ENCODE measurements around the gene GLDN. TPM values are rescaled to one million over a fixed set of nuclear protein-coding genes. Genes with fewer than 3 reads are reported as not detected.
A peak's percentile ranks its signal among the peaks of the same experiment; 100 is the strongest.

GLDN gene
- 0.30 and 0.67 TPM in 2 replicates for total RNA-seq (2014; rRNA removed; shearing (Covaris generic); ENCODE audit: low replicate concordance)

- H3K36me3 ChIP-seq: no peaks in the 10 kb centered on the region
- peak within 1 kb of the TSS; percentile 32 for H3K4me3 ChIP-seq
- H3K27me3 ChIP-seq: peaks cover 3% of the 10 kb centered on the region; the same call in 1 of the 2 replicates
- DNase-seq: peak; percentile 48
- no peaks in the 10 kb centered on the region for H3K9me3 ChIP-seq
These were observed at the start of gene GLDN for GRCh38 chr15:51341366-51342226. GLDN (plus strand) TSS chr15:51341655; CDS start chr15:51341685, 30 bp downstream.

GRCh38 chr15:51298620-51299019 lies 42.8 kb upstream of the GLDN start:
- no peak for DNase-seq
- no peaks in the 10 kb centered on the region for H3K36me3 ChIP-seq
- no peaks in the 10 kb centered on the region for H3K9me3 ChIP-seq
- H3K27me3 ChIP-seq: no peaks in the 10 kb centered on the region
- no peak overlapping the region for H3K4me3 ChIP-seq

- Histone ChIP-seq H3K9me3 (no peaks in the 10 kb centered on the region), H3K27me3 (no peaks in the 10 kb centered on the region), H3K36me3 (no peaks in the 10 kb centered on the region), H3K4me3 (no peak overlapping the region)
- no peak for DNase-seq
These were observed 42.1 kb upstream of the GLDN start for GRCh38 chr15:51299187-51300015.

GRCh38 chr15:51302480-51302879 lies 39.0 kb upstream of the GLDN start:
- H3K9me3 ChIP-seq: no peaks in the 10 kb centered on the region
- DNase-seq: no peak
- H3K36me3 ChIP-seq: no peaks in the 10 kb centered on the region
- no peaks in the 10 kb centered on the region for H3K27me3 ChIP-seq
- no peak overlapping the region for H3K4me3 ChIP-seq

- Histone ChIP-seq H3K4me3 (no peak overlapping the region), H3K27me3 (no peaks in the 10 kb centered on the region), H3K36me3 (no peaks in the 10 kb centered on the region), H3K9me3 (no peaks in the 10 kb centered on the region)
- DNase-seq: no peak
These were observed 37.9 kb upstream of the GLDN start for GRCh38 chr15:51303462-51303980.

GRCh38 chr15:51307325-51307724 lies 34.1 kb upstream of the GLDN start:
- DNase-seq: no peak
- no peaks in the 10 kb centered on the region for H3K36me3 ChIP-seq
- no peak overlapping the region for H3K4me3 ChIP-seq
- H3K27me3 ChIP-seq: no peaks in the 10 kb centered on the region
- H3K9me3 ChIP-seq: no peaks in the 10 kb centered on the region

- no peak for DNase-seq
These were observed 33.6 kb upstream of the GLDN start for GRCh38 chr15:51307811-51308210.

GRCh38 chr15:51310064-51310463 lies 31.4 kb upstream of the GLDN start:
- Histone ChIP-seq H3K27me3 (no peaks in the 10 kb centered on the region), H3K36me3 (no peaks in the 10 kb centered on the region), H3K4me3 (no peak overlapping the region), H3K9me3 (no peaks in the 10 kb centered on the region)
- DNase-seq: peak; percentile 32

More at GRCh38 chr15:51307811-51308210, 33.6 kb upstream of the GLDN start:
- Histone ChIP-seq H3K4me3 (no peak overlapping the region), H3K27me3 (no peaks in the 10 kb centered on the region), H3K9me3 (no peaks in the 10 kb centered on the region), H3K36me3 (no peaks in the 10 kb centered on the region)

- H3K4me3 ChIP-seq: no peak overlapping the region
These were observed 29.9 kb upstream of the GLDN start for GRCh38 chr15:51311510-51311909.

GRCh38 chr15:51312166-51313073 lies 29.0 kb upstream of the GLDN start:
- DNase-seq: no peak
- Histone ChIP-seq H3K36me3 (no peaks in the 10 kb centered on the region), H3K9me3 (no peaks in the 10 kb centered on the region), H3K27me3 (no peaks in the 10 kb centered on the region), H3K4me3 (no peak overlapping the region)

More at GRCh38 chr15:51311510-51311909, 29.9 kb upstream of the GLDN start:
- Histone ChIP-seq H3K27me3 (no peaks in the 10 kb centered on the region), H3K9me3 (no peaks in the 10 kb centered on the region), H3K36me3 (no peaks in the 10 kb centered on the region)
- no peak for DNase-seq

- no peak for DNase-seq
- H3K36me3 ChIP-seq: no peaks in the 10 kb centered on the region
- no peaks in the 10 kb centered on the region for H3K27me3 ChIP-seq
- H3K9me3 ChIP-seq: no peaks in the 10 kb centered on the region
- no peak overlapping the region for H3K4me3 ChIP-seq
These were observed 28.4 kb upstream of the GLDN start for GRCh38 chr15:51313074-51313393.

- Histone ChIP-seq H3K27me3 (no peaks in the 10 kb centered on the region), H3K36me3 (no peaks in the 10 kb centered on the region), H3K9me3 (no peaks in the 10 kb centered on the region), H3K4me3 (no peak overlapping the region)
- no peak for DNase-seq
These were observed 27.7 kb upstream of the GLDN start for GRCh38 chr15:51313644-51314280.

GRCh38 chr15:51314391-51315337 lies 26.8 kb upstream of the GLDN start:
- H3K27me3 ChIP-seq: no peaks in the 10 kb centered on the region
- H3K9me3 ChIP-seq: no peaks in the 10 kb centered on the region
- no peak for DNase-seq
- no peak overlapping the region for H3K4me3 ChIP-seq
- H3K36me3 ChIP-seq: no peaks in the 10 kb centered on the region

- DNase-seq: no peak
- Histone ChIP-seq H3K9me3 (no peaks in the 10 kb centered on the region), H3K4me3 (no peak overlapping the region), H3K27me3 (no peaks in the 10 kb centered on the region), H3K36me3 (no peaks in the 10 kb centered on the region)
These were observed 25.7 kb upstream of the GLDN start for GRCh38 chr15:51315726-51316125.

- H3K9me3 ChIP-seq: no peaks in the 10 kb centered on the region
- no peaks in the 10 kb centered on the region for H3K27me3 ChIP-seq
- H3K4me3 ChIP-seq: no peak overlapping the region
- DNase-seq: no peak
- no peaks in the 10 kb centered on the region for H3K36me3 ChIP-seq
These were observed 24.8 kb upstream of the GLDN start for GRCh38 chr15:51316636-51317035.

Measured in MG63 (cell line).